ENCODE data around the gene HDAC4. TPM values are rescaled to one million over a fixed set of nuclear protein-coding genes. Genes with fewer than 3 reads are reported as not detected.

The HDAC4 gene
- polyA plus RNA-seq, 1 donor (not counting 4 experiments of a cell fraction or from before 2014, with no cell fraction given), result 2.9 TPM

GRCh38 chr2:239238839-239239606, 161.8 kb downstream of the HDAC4 start:
- H3K9me1 ChIP-seq (ENCODE audit: control insufficient read depth, extremely low read depth, insufficient read depth, low read length), result no peaks in the 10 kb centered on the region
- no peak for DNase-seq (ENCODE audit: low read depth, low spot score)
- no peaks in the 10 kb centered on the region for H3K4me1 ChIP-seq (ENCODE audit: control insufficient read depth, extremely low read depth, insufficient read depth, low read length)
- no peak overlapping the region for H3K27ac ChIP-seq (ENCODE audit: control insufficient read depth, insufficient read depth, low read length)
- H2AFZ ChIP-seq (ENCODE audit: control insufficient read depth, low read length), result no peak overlapping the region
- H3K27me3 ChIP-seq (ENCODE audit: control insufficient read depth, extremely low read depth, insufficient read depth, low read length), result no peaks in the 10 kb centered on the region
- H3K79me2 ChIP-seq (ENCODE audit: control insufficient read depth, insufficient read depth, low read length), result no peaks in the 10 kb centered on the region
- no peak overlapping the region for H3K4me3 ChIP-seq (ENCODE audit: control insufficient read depth in 2 of 3, extremely low read depth in 1 of 3, insufficient read depth in 2 of 3, low read depth in 1 of 3, low read length in 3 of 3)
- no peaks in the 10 kb centered on the region for H4K20me1 ChIP-seq (ENCODE audit: control insufficient read depth, extremely low read depth, insufficient read depth, low read length)
- H3K9me3 ChIP-seq (ENCODE audit: control insufficient read depth, low read depth, low read length), result no peaks in the 10 kb centered on the region
- H3K9ac ChIP-seq (ENCODE audit: control insufficient read depth, extremely low read depth, insufficient read depth, low read length), result no peak overlapping the region
- no peak overlapping the region for H3K4me2 ChIP-seq (ENCODE audit: control insufficient read depth, extremely low read depth, insufficient read depth, low read depth, low read length)
- TF ChIP-seq, protein P1, sequence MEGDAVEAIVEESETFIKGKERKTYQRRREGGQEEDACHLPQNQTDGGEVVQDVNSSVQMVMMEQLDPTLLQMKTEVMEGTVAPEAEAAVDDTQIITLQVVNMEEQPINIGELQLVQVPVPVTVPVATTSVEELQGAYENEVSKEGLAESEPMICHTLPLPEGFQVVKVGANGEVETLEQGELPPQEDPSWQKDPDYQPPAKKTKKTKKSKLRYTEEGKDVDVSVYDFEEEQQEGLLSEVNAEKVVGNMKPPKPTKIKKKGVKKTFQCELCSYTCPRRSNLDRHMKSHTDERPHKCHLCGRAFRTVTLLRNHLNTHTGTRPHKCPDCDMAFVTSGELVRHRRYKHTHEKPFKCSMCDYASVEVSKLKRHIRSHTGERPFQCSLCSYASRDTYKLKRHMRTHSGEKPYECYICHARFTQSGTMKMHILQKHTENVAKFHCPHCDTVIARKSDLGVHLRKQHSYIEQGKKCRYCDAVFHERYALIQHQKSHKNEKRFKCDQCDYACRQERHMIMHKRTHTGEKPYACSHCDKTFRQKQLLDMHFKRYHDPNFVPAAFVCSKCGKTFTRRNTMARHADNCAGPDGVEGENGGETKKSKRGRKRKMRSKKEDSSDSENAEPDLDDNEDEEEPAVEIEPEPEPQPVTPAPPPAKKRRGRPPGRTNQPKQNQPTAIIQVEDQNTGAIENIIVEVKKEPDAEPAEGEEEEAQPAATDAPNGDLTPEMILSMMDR (optimal IDR thresholded peaks at IDR 0.05 in 1 of 3, IDR thresholded peaks at IDR 0.05 in 1 of 3, conservative IDR thresholded peaks at IDR 0.05 in 1 of 3; ENCODE audit: extremely low read depth in 1 of 3, insufficient read depth in 2 of 3, low read length in 3 of 3), result no peak
- TF ChIP-seq EZH2 (IDR thresholded peaks at IDR 0.05; ENCODE audit: low read length), result no peak
- no peak for FAIRE-seq
- H3K36me3 ChIP-seq (ENCODE audit: control insufficient read depth in 2 of 2, extremely low read depth in 1 of 2, insufficient read depth in 2 of 2, low read length in 2 of 2), result no peaks in the 10 kb centered on the region
- dilution Hi-C loops (cut with MboI; ENCODE audit: extremely low pct_ligation_motif_present, low sequenced_read_pairs), result no loop called here

GRCh38 chr2:239238381-239238780, 162.4 kb downstream of the HDAC4 start:
- Histone ChIP-seq H3K79me2 (ENCODE audit: control insufficient read depth, insufficient read depth, low read length) (no peaks in the 10 kb centered on the region), H4K20me1 (ENCODE audit: control insufficient read depth, extremely low read depth, insufficient read depth, low read length) (no peaks in the 10 kb centered on the region), H3K9me1 (ENCODE audit: control insufficient read depth, extremely low read depth, insufficient read depth, low read length) (no peaks in the 10 kb centered on the region), H3K4me2 (ENCODE audit: control insufficient read depth, extremely low read depth, insufficient read depth, low read depth, low read length) (no peak overlapping the region), H3K27me3 (ENCODE audit: control insufficient read depth, extremely low read depth, insufficient read depth, low read length) (no peaks in the 10 kb centered on the region), H3K36me3 (ENCODE audit: control insufficient read depth in 2 of 2, extremely low read depth in 1 of 2, insufficient read depth in 2 of 2, low read length in 2 of 2) (no peaks in the 10 kb centered on the region), H3K9me3 (ENCODE audit: control insufficient read depth, low read depth, low read length) (no peaks in the 10 kb centered on the region), H2AFZ (ENCODE audit: control insufficient read depth, low read length) (no peak overlapping the region), H3K27ac (ENCODE audit: control insufficient read depth, insufficient read depth, low read length) (no peak overlapping the region), H3K4me3 (ENCODE audit: control insufficient read depth in 2 of 3, extremely low read depth in 1 of 3, insufficient read depth in 2 of 3, low read depth in 1 of 3, low read length in 3 of 3) (no peak overlapping the region), H3K9ac (ENCODE audit: control insufficient read depth, extremely low read depth, insufficient read depth, low read length) (no peak overlapping the region), H3K4me1 (ENCODE audit: control insufficient read depth, extremely low read depth, insufficient read depth, low read length) (no peaks in the 10 kb centered on the region)
- TF ChIP-seq, protein P1 (optimal IDR thresholded peaks at IDR 0.05 in 1 of 3, IDR thresholded peaks at IDR 0.05 in 1 of 3, conservative IDR thresholded peaks at IDR 0.05 in 1 of 3; ENCODE audit: extremely low read depth in 1 of 3, insufficient read depth in 2 of 3, low read length in 3 of 3), result no peak
- TF ChIP-seq EZH2 (IDR thresholded peaks at IDR 0.05; ENCODE audit: low read length), result no peak
- FAIRE-seq (no peak), DNase-seq (ENCODE audit: low read depth, low spot score) (no peak)
- dilution Hi-C loops (cut with MboI; ENCODE audit: extremely low pct_ligation_motif_present, low sequenced_read_pairs), result no loop called here
